GM23338 (cell line): ENCODE measurements around the gene ADCY5. TPM values are rescaled to one million over a fixed set of nuclear protein-coding genes. Genes with fewer than 3 reads are reported as not detected.

ENCODE experiments used
- ATAC-seq: fragments of 200-7000 bp; cut with Tn5 transposase; 3 replicates; pipeline ENCODE4 v1.9.1; 2020
- DNase-seq: peaks from one replicate; pipeline ENCODE4 v3.0.0-alpha.2; 2015; ENCODE audit warnings: low spot score
- H2AFZ ChIP-seq: fragments of 200-600 bp; sonication (generic); 2 replicates; pipeline ENCODE4 v1.8.0; 2016; ENCODE audit warnings: antibody characterized with exemption, mild to moderate bottlenecking, moderate library complexity
- H3F3A ChIP-seq: fragments of 200-600 bp; sonication (generic); replicated peaks from 2 replicates; pipeline ENCODE4 v1.8.0; 2017; ENCODE audit warnings: antibody characterized with exemption, mixed run types, low read depth
- H3K27ac ChIP-seq: fragments of 200-600 bp; sonication (generic); 2 replicates; pipeline ENCODE4 v1.6.1; 2016; ENCODE audit warnings: low read depth
- H3K27me3 ChIP-seq: fragments of 200-600 bp; sonication (generic); 2 replicates; pipeline ENCODE4 v1.8.0; 2016; ENCODE audit warnings: mild to moderate bottlenecking, mixed run types, moderate library complexity; ENCODE audit not compliant: insufficient read depth
- H3K36me3 ChIP-seq: fragments of 200-600 bp; sonication (generic); 2 replicates; pipeline ENCODE4 v1.8.0; 2016; ENCODE audit warnings: mild to moderate bottlenecking; ENCODE audit not compliant: insufficient read depth
- H3K4me1 ChIP-seq: fragments of 200-600 bp; sonication (generic); 2 replicates; pipeline ENCODE4 v1.8.0; 2016; ENCODE audit warnings: mild to moderate bottlenecking, moderate library complexity; ENCODE audit not compliant: insufficient read depth
- H3K4me2 ChIP-seq: fragments of 200-600 bp; sonication (generic); 2 replicates; pipeline ENCODE4 v1.7.1; 2017; ENCODE audit warnings: mixed run types
- H3K4me3 ChIP-seq: fragments of 200-600 bp; sonication (generic); 2 replicates; pipeline ENCODE4 v1.6.1; 2016; ENCODE audit warnings: mixed run types
- H3K79me2 ChIP-seq: fragments of 200-600 bp; sonication (generic); replicated peaks from 2 replicates; pipeline ENCODE4 v1.8.0; 2017; ENCODE audit warnings: mild to moderate bottlenecking; ENCODE audit not compliant: insufficient read depth
- H3K9me2 ChIP-seq: fragments of 200-600 bp; sonication (generic); 2 replicates; pipeline ENCODE4 v1.8.0; 2017; ENCODE audit not compliant: insufficient read depth
- H4K20me1 ChIP-seq: fragments of 200-600 bp; sonication (generic); replicated peaks from 2 replicates; pipeline ENCODE4 v1.8.0; 2017; ENCODE audit warnings: mild to moderate bottlenecking; ENCODE audit not compliant: insufficient read depth
- H3K27ac Mint-ChIP-seq: 2 replicates; pipeline ENCODE4 v1.8.0; 2020; ENCODE audit warnings: inconsistent platforms, mild to moderate bottlenecking, moderate library complexity, mixed read lengths
- H3K27me3 Mint-ChIP-seq: 3 replicates; pipeline ENCODE4 v1.8.0; 2022; ENCODE audit warnings: low read depth, mild to moderate bottlenecking, moderate library complexity, mixed read lengths, inconsistent platforms; ENCODE audit not compliant: insufficient read depth, poor library complexity
- H3K36me3 Mint-ChIP-seq: 3 replicates; pipeline ENCODE4 v1.8.0; 2021; ENCODE audit warnings: low read depth, mild to moderate bottlenecking, inconsistent platforms, moderate library complexity, mixed read lengths
- H3K4me1 Mint-ChIP-seq: 3 replicates; pipeline ENCODE4 v1.8.0; 2020; ENCODE audit warnings: mild to moderate bottlenecking, inconsistent platforms, mixed read lengths
- H3K4me3 Mint-ChIP-seq: 3 replicates; pipeline ENCODE4 v1.8.0; 2021; ENCODE audit warnings: moderate library complexity, mild to moderate bottlenecking, inconsistent platforms, mixed read lengths
- H3K9me3 Mint-ChIP-seq: 3 replicates; pipeline ENCODE4 v1.8.0; 2020; ENCODE audit warnings: moderate library complexity, mild to moderate bottlenecking, inconsistent platforms, mixed read lengths
- CREB1 ChIP-seq: fragments of 250-450 bp; sonication (Bioruptor Pico); IDR thresholded peaks from 2 replicates; pipeline ENCODE4 v1.5.0; 2020; ENCODE audit warnings: low read depth, mild to moderate bottlenecking, moderate library complexity
- CTCF ChIP-seq, 2 experiments: fragments of 200-600 bp in 1 of 2; sonication (generic) in 1 of 2; conservative IDR thresholded peaks; 2 replicates each; pipeline versions ENCODE4 v1.5.1 to v1.6.1; 2016 to 2017; ENCODE audit warnings: antibody characterized with exemption in 2 of 2, low read depth in 2 of 2, mild to moderate bottlenecking in 2 of 2, moderate library complexity in 1 of 2
- ETS1 ChIP-seq: IDR thresholded peaks from 2 replicates; pipeline ENCODE4 v1.6.1; 2016; ENCODE audit warnings: antibody characterized with exemption
- EZH2 ChIP-seq: fragments of 200-600 bp; sonication (generic); IDR thresholded peaks from one replicate; pipeline ENCODE4 v1.8.0; 2017; ENCODE audit warnings: antibody characterized with exemption, mild to moderate bottlenecking, low read depth; ENCODE audit not compliant: unreplicated experiment
- EZH2phosphoT487 ChIP-seq: fragments of 200-600 bp; sonication (generic); IDR thresholded peaks from one replicate; pipeline ENCODE4 v1.8.1; 2018; ENCODE audit warnings: antibody characterized with exemption; ENCODE audit not compliant: unreplicated experiment
- JUNB ChIP-seq: IDR thresholded peaks from one replicate; pipeline ENCODE4 v1.6.1; 2016; ENCODE audit warnings: antibody characterized with exemption; ENCODE audit not compliant: unreplicated experiment
- NANOG ChIP-seq: IDR thresholded peaks from 2 replicates; pipeline ENCODE4 v1.6.1; 2016; ENCODE audit warnings: antibody characterized with exemption, borderline replicate concordance
- POLR2AphosphoS5 ChIP-seq: IDR thresholded peaks from 2 replicates; pipeline ENCODE4 v1.6.1; 2016; ENCODE audit warnings: antibody characterized with exemption, low read depth
- STAT1 ChIP-seq: IDR thresholded peaks from one replicate; pipeline ENCODE4 v1.6.1; 2016; ENCODE audit warnings: antibody characterized with exemption; ENCODE audit not compliant: unreplicated experiment
- ZNF114 ChIP-seq: fragments of 250-450 bp; sonication (Bioruptor Pico); IDR thresholded peaks from 2 replicates; pipeline ENCODE4 v1.5.0; 2020; ENCODE audit warnings: mild to moderate bottlenecking, moderate library complexity
- ZNF331 ChIP-seq: fragments of 250-450 bp; sonication (Bioruptor Pico); IDR thresholded peaks from 2 replicates; pipeline ENCODE4 v1.5.0; 2020; ENCODE audit warnings: low read depth, mild to moderate bottlenecking, moderate library complexity
- ZNF462 ChIP-seq: fragments of 250-450 bp; sonication (Bioruptor Pico); IDR thresholded peaks from 2 replicates; pipeline ENCODE4 v1.5.0; 2020; ENCODE audit warnings: mild to moderate bottlenecking, moderate library complexity
- polyA plus RNA-seq: library from polyadenylated mRNA; unstranded; fragments of >200 nt; fragmentation: Nextera tagmentation; extraction: Ambion mirVana; gene quantifications from 2 replicates; pipeline ENCODE4 v1.2.1, GENCODE V29; 2016
- total RNA-seq: library from RNA; depleted of rRNA; stranded (reverse); fragments of >200 nt; shearing (Covaris generic); gene quantifications from 2 replicates; pipeline ENCODE4 v1.2.3, GENCODE V29; 2014
- TF ChIP-seq, protein P1 (sequence below): IDR thresholded peaks from one replicate; pipeline ENCODE4 v1.6.1; 2018; ENCODE audit warnings: antibody characterized with exemption; ENCODE audit not compliant: unreplicated experiment

ADCY5 gene
- total and polyA plus RNA-seq, 2 experiments from 2014 or later: 3.5 to 10.2 TPM

GRCh38 chr3:123392368-123392767 is 56.5 kb downstream of the ADCY5 start:
- Histone ChIP-seq H3K27ac (no peak overlapping the region), H3K36me3 (no peaks in the 10 kb centered on the region), H3K9me2 (no peaks in the 10 kb centered on the region; the same call in 1 of the 2 replicates), H2AFZ (no peak overlapping the region), H3K79me2 (no peaks in the 10 kb centered on the region), H3K4me2 (no peak overlapping the region), H3K4me3 (no peak overlapping the region), H3K4me1 (peaks cover under 1% of the 10 kb centered on the region; the same call in 1 of the 2 replicates), H4K20me1 (no peaks in the 10 kb centered on the region), H3F3A (no peaks in the 10 kb centered on the region), H3K27me3 (no peaks in the 10 kb centered on the region)
- Mint-ChIP-seq H3K4me3 (no peak overlapping the region), H3K36me3 (no peaks in the 10 kb centered on the region), H3K4me1 (peaks cover 12% of the 10 kb centered on the region), H3K27ac (no peak overlapping the region), H3K27me3 (peaks cover 22% of the 10 kb centered on the region), H3K9me3 (no peaks in the 10 kb centered on the region)
- ATAC-seq: peak; percentile 14; the same call in 1 of the 3 replicates
- no peak for TF ChIP-seq JUNB
- no peak for TF ChIP-seq EZH2phosphoT487
- TF ChIP-seq POLR2AphosphoS5: no peak
- TF ChIP-seq, protein P1, sequence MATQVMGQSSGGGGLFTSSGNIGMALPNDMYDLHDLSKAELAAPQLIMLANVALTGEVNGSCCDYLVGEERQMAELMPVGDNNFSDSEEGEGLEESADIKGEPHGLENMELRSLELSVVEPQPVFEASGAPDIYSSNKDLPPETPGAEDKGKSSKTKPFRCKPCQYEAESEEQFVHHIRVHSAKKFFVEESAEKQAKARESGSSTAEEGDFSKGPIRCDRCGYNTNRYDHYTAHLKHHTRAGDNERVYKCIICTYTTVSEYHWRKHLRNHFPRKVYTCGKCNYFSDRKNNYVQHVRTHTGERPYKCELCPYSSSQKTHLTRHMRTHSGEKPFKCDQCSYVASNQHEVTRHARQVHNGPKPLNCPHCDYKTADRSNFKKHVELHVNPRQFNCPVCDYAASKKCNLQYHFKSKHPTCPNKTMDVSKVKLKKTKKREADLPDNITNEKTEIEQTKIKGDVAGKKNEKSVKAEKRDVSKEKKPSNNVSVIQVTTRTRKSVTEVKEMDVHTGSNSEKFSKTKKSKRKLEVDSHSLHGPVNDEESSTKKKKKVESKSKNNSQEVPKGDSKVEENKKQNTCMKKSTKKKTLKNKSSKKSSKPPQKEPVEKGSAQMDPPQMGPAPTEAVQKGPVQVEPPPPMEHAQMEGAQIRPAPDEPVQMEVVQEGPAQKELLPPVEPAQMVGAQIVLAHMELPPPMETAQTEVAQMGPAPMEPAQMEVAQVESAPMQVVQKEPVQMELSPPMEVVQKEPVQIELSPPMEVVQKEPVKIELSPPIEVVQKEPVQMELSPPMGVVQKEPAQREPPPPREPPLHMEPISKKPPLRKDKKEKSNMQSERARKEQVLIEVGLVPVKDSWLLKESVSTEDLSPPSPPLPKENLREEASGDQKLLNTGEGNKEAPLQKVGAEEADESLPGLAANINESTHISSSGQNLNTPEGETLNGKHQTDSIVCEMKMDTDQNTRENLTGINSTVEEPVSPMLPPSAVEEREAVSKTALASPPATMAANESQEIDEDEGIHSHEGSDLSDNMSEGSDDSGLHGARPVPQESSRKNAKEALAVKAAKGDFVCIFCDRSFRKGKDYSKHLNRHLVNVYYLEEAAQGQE: no peak
- TF ChIP-seq ZNF114: no peak
- TF ChIP-seq ZNF331 (CRISPR knock-in tag): no peak
- TF ChIP-seq EZH2: no peak
- no peak for TF ChIP-seq CREB1 (CRISPR knock-in tag)
- TF ChIP-seq STAT1: no peak
- TF ChIP-seq ETS1: no peak
- TF ChIP-seq NANOG: no peak
- TF ChIP-seq ZNF462: no peak
- TF ChIP-seq CTCF (conservative IDR thresholded peaks at IDR 0.05; ENCODE audit: low read depth in 2 of 2): no peak
- DNase-seq: no peak
